GM18858 (cell line): ENCODE measurements around the gene TBC1D7.
A peak's percentile ranks its signal among the peaks of the same experiment; 100 is the strongest.

ENCODE experiments used
- ATAC-seq: cut with Tn5 transposase; IDR thresholded peaks from one replicate; pipeline ENCODE4 v1.9.1; 2021; ENCODE audit not compliant: unreplicated experiment

TBC1D7 gene

DNA sequence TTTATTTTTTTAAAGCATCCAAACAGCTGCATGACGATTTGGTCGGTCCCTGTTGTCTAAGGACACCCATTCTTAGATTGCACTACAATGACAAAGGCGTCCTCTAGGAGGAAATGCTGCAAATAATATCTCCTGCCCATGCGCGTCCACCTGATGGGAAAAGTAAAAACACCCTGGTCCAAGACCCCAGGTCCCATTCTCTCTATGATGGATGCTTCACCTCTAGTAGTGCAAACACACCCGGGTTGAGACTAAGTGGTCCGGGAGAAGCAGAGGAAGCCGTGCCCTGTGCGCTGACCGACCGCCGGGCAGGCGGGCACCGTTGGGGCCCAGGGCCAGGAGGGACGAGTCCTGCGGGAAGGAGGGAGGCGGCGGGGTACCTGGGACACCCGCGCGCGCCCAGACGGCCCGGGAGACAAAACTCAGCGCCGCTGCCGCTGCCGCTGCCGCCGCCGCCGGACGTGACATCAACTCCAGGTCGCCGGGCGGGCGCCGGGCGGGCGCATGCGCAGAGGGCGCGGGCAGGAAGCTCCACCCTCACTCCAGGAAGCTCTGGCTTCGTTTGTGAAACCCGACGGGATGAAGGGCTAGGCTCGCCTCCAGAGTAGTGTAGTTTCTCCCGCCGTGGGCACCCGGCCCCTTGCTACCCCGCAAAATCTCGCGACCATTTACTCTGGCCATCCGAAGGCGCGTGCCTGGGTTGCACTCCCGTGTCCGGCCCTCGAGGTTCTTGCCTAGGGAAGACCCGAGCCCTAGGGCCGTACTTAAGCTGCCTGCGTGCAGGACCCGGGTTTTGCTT, at the start of gene TBC1D7:
TSS of gene TBC1D7 (minus strand) at position 462 of the 799 bp plus-strand sequence. CDS start 1,639 bp downstream, outside the sequence.
- ATAC-seq = peak; percentile 62

DNA sequence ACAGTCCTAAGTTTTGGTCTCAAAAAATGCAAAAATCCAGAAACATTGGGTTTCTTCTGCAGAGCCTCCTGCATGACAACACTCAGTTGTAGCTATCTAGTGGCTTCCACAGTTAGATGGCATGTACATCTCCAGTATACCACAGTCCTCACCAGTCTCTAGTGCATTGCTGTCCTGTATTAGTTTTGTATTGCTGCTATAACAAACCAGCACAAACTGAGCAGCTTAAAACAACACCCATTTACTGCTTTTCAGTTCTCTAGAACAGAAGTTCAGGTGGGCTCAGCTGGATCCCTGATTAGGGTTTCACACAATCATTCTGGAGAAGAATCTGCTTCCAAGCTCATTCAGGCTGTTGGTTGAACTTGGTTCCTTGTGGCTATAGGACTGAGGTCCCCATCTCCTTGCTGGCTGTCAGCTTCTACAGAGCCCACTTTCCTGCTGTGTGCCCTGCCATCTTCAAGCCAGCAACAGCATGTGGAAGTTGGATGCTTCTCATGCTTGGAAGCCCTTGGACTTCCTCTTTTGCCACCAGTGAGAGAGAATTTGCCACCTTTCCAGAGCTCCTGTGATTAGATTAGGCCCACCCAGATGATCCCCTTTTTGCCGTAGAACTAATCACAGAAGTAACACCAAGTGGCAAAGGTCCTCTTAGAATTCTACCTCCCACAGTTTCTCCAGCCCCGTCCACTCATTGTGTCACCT, 48.9 kb upstream of the TBC1D7 start:
- no peak for ATAC-seq

DNA sequence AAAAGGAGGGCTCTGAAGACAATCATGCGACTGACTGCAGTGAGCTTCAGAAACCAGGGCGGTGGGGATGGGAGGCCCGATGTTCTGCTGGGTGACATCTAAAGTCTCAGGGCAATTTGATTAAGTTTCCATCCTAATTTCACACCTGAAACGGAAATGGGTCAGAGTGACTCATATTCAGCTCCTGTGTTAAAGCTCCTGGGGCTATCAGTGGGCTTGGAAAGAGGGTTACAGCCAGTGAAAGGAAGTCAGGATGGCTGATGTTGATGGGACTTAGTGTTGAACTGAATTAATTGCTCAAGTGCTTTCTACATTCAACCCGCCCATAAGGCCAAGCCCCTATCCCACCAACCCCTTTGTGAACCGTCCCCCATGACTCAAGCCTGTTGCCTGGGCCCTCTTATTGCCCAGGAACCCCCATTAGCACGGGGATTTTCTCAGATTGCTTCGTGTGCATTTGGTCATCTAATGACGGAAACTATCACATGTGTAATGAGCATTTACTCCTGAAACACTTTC, 47.1 kb upstream of the TBC1D7 start:
- peak; percentile 68 for ATAC-seq

DNA sequence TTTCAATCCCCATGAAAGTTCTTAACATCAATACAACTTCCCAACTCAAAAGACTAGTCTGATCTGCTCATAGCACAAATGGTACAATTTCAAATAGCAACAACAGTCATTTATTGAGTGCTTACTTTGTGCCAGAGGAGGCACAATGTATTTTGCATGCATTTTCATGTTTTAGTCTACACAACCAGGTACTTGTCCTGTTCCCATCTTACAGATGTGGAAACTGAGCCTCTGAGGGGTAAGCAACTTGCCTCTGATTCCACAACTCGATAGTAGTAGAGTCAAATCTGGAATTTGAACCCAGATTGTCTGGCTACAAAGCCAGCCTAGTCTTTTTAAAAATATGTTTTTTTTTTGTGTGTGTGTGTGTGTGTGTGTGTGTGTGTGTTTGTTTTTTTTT, 45.6 kb upstream of the TBC1D7 start:
- no peak for ATAC-seq

DNA sequence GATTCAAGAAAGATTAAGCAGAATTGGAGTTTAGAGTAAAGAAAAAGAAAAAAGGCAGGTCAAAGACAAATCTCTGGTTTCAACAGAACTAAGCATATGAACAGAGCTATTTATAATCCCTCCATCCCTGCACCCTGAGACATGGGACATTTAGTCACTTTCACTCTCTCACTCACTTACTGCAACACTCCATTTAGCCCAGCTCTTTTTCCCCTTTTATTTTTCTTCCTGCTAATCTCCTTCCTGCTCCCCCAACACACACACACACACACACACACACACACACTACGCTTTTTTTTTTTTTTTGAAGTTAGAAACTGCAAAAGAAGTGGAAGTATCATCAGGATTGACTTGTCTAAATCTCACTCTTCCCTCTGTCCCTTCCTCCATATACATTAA, 45.1 kb upstream of the TBC1D7 start:
- no peak for ATAC-seq

DNA sequence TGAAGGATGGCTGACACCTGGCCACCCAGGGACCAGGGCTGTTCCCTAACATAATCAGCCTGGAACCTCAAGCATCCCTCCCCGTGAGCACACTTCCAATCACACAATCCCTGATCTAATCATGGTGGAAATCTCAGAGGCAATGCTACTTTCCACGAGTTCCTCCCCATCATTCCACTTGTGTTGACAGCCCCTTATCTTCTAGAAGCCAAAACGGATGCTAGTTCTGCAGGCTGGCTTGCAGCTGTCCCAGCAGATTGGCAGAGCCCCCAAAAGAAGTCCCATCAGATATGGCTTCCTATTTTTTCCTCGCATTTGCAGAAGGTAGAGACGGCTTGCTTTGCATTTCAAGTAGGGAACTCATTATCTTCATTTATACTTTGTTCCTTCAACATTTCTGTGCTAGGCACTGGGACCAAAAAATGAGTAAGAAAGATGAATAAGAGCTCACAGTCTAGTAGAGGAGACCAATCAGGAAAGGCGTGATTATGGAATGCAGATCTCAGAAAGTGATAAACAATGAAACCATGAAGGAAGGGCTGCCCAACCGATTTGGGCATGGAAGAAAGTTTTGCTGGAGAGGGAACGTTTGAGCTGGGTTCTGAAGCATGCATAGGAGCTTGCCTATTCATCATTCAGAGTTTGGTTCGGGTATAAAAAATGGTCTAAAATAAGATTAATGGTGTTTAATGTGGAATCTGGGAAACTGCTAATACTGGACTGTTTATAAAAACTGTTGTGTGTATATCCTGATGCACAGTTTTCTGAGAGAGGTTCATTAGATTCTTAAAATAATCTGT, 44.6 kb upstream of the TBC1D7 start:
- no peak for ATAC-seq

DNA sequence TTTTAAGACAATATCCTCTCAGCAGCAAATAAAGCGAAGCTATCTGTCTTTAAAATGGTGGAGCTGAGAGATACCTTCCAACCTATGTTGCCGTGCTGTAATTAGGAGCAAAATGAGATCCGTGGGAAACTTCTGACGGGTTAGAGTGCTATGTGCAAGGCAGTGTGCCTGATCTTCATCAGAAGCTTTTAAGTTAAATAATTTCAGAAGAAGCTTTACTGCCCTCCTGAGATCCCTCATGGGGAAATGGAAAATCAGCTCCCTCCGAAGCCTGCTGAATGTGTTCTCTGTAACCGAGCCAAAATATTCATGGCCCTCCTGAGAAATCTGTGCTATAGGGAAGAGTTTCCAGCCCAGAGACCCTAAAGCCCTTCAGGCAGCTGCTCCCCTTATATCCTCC, 43.7 kb upstream of the TBC1D7 start:
- no peak for ATAC-seq

DNA sequence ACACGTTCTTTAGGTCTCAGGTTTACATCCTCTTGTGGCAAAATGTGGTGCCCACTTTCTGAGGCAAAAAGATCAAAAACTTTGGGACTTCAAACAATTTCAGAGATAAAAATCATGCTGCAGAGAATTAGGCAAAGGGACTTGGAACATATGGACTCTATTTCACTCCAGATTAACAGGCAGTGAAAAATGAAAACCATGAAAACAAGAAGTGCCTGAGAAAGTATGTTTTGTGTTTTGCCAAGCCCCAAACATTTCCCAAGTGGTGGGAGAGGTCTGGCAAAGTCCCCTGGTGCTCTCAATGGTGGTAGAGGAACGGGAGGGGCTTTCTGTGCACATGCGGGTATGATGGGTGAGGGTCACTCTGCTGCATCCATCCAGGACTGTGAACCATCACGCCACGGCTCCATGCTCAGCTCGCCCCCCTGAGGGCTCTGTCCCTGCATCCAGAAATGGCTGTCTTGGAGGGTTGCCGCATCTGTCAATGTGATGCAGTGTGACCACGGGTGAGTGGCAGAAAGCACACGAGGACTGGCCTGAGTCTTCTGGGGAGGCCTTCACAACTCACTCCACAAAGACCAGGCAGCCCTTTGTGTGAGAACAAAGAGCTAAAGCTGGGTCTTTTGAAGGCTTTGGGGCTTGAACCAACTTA, 43.2 kb upstream of the TBC1D7 start:
- ATAC-seq = no peak

DNA sequence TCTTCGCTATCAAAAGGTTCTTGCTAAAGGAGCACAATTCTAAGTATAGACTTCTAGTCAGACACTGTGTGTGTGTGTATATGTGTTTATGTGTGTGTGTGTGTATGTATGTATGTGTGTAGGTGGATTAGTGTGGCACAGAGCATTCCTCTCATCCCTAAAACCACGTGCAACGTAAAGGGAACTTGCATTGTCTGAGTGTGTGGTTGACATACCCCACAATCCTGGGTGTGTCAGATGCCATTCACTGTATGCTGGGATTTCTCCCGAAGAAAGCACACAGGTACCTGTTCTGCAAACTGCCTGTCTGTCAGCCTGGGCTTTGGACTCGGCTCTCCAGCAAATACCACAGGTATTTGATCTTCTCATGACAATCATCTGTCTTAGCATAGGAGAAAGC, 42.3 kb upstream of the TBC1D7 start:
- no peak for ATAC-seq

DNA sequence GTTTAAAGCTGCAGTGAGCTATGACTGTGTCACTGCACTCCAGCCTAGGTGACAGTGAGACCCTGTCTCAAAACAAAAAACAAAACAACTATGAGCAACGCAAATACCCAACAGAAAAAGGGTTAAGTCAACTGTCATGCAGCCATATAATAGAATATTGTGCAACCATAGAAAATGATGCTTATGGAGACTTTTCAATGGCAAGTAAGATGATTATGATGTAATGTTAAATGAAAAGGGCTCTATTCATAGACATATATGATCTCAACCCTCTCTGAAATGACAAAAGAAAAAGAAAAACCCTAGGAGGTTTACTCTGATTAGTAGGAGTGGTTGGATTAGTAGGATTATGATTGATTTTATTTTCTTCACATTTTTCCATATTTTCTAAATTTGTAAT, 41.3 kb upstream of the TBC1D7 start:
- no peak for ATAC-seq

DNA sequence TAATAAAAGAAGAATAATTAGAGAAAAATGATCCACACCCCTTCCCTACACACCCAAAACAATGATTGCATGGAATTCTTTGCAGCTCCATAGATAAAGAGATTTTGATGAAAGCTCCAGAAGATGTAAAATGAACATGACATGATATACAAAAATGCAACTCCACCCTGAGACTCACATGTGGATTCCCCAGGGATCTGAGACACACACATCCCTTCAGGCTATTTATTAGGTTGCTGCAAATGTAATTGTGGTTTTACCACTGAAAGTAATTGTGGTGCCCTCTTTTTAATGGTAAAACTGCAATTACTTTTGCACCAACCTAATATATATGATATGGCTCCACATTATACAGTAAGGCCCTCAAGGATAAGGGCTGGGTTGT, 40.4 kb upstream of the TBC1D7 start:
- no peak for ATAC-seq

DNA sequence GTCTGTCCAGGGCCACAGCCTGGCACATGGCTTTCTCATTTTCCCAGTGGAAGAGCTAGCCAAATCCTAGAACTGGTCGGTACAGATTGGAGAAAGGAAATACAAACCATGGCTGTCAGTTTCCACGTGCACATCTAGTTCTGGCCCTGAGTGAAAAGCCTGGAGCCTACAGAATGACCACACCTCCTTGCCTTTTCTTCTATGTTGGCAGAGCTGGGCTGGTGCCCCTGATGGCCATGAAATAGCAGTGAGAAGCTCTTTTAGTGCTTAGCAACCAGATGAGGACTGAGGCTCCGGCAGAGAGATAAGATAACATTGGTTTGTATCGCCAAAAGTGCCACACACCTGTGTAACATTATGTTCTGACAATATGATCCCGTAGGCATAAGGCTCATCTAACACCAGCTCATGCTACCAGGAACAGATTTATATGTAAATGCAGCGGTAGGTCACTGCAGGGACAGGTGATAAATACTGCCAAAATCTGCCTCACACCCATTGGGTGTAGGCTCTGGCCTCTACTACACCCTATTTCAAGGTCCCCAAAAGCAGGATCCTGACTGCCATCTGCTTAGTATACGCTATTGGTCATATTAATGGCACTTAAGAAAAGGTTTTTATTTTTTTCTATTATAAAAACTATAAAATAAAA, 39.9 kb upstream of the TBC1D7 start:
- ATAC-seq = no peak

DNA sequence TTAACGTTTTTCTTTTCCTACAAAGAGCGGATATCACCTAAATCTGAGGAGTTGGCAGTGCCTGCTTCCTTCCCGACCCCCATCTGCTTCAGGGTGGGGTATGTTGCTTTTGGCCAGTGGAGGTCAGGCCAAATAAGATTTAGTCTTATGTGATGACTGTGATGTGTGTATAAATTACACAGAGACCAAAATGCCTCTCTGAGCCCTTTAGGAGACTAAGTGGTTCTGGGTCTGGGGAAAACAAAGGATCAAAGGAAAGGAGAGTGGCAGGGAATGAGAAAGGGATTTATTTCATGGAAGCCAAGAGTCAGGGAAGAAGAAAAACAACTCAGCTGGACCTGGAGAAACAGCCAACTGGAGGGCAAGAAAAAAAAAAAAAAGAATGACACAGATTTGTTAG, 39.1 kb upstream of the TBC1D7 start:
- ATAC-seq = no peak

DNA sequence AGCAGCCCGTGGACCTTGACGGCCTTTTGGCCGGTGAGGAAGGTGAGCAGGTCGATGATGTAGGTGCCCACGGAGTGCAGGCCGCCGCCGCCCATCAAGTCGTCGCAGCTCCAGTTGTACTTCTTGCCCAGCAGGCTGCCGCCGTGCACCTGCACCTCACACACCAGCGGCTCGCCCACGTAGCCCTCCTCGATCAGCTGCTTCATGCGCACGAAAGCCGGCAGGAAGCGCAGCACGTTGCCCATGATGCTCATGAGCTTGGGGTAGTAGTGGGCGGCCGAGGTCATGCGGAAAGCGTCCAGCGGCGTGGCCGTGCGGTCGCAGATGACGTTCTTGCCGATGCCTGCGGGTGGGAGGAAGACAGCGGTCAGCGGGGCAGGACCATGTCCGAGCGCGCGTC, 37.0 kb upstream of the TBC1D7 start:
- ATAC-seq = no peak

DNA sequence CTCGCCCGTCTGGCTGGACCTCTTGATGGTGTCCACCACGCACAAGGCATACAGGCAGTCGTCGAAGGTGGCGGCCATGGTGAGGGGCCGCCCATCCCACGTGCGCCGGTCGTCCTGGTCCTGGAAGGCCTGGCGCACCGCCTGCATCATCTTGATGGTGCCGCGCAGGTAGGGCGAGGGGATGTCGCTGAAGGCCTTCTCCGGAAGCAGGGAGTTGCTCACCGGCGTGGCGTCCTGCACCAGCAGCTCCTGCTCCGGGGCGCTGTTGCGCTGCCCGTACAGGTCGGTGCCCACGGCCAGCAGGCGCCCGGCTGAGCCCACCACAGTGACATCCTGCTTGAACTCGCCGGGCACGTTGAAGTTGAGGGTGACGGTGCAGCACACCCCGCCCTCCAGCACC, 36.5 kb upstream of the TBC1D7 start:
- ATAC-seq = no peak

DNA sequence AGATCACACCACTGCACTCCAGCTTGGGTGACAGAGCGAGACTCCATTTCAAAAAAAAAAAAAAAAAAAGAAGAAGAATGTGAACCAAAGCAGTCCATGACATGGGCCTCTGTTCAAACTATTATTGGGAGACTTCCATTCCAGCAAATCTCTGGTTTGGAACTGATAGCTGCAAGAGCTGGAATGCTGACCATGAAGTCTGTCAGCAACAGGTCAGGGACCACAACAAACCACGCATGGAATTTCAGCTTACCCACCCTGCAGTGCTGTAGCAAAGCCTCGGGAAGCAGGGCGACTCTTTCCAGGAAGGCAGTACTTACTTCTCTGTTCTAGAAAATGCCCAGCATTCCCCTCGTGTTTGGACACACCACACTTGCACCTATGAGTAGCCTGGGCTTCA, 34.1 kb upstream of the TBC1D7 start:
- no peak for ATAC-seq

DNA sequence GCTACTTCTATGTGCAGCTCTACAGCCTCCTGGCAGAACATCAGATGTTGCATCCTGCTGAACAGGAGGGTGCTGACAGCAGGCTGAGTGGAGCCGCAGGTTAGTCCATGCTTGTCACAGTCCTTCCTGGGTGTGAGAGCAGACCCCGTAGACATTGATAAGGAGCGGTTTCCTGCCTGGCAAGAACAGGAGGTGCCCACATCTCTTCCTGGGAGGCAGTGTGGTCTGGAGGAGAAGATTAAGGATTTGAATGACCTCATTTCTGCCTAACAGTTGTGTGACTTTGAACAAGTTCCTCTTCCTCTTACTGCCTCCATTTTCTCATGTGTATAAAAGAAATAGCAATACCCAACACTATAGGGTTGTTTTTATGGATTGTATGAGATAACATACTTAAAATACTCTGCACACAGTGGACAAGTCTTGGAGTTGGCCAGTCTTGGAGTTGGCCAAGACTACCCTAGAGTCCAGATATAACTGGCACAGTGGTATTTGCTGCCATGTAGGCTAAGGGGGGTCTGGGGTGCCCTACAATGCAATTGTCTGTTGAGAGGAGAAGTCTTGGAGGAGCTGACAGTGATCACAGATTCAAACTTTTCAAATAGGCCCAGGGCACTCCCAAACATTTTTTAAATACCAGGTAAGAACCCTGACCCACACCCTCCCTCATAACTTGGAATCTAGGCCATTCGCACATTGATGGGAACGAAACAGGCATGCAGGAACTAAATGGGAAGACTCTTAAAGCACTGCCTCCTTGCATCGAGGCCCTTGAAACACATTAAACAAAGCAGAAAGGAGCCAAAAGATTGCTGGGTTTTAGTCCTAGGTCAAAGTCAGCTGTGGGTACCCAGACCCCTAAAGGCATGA, 32.6 kb upstream of the TBC1D7 start:
- ATAC-seq = no peak

DNA sequence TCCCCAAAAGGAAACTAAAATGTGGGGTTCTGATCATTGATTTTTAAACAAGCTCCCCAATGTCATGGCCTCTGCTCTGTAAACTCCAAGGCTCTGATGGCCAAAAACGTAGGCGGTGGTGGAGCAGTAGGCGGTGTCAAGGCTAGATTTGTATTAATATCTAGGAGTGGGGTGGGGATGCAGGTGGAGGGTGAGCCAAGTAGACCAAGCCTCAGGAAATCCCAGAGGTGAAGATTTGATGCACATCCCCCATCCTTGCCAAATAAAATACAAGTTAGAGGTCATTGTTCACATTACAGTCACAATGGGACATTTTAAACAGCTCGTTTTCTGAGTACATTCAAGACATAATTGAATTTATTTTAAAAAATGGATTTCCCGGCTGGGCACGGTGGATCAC, 30.9 kb upstream of the TBC1D7 start:
- no peak for ATAC-seq

DNA sequence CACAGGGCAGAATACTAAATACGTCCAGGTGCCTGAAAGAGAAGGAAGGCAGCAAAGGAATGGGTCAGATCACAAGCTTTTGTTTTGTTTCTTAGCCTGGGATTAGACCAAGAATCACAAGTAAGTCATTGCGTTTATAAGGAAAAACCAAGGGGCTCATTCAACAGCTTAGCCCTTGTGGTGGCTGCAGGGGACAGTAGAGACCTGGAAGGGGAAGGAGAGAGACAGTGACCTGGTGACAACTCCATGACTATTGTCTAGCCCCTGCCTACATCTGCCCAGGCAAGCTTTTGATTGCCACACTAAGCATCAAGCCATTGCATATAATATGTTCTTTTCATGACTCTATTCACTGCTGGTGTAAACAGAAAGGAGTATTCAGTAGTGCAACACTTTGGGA, 30.2 kb upstream of the TBC1D7 start:
- no peak for ATAC-seq
